H1 (cell line): ENCODE results near the gene RHO.

Source experiments
- ATF2 ChIP-seq: IDR thresholded peaks from 2 replicates; pipeline ENCODE4 v1.6.1; 2012; ENCODE audit warnings: low read length, inconsistent platforms
- EP300 ChIP-seq, 2 experiments: IDR thresholded peaks; 1 replicate in 1 of 2; 2 replicates in 1 of 2; pipeline ENCODE4 v1.6.1; 2011 to 2012; ENCODE audit warnings: low read depth in 2 of 2, low read length in 2 of 2, mild to moderate bottlenecking in 2 of 2, borderline replicate concordance in 1 of 2, inconsistent platforms in 1 of 2, moderate library complexity in 1 of 2
- JUN ChIP-seq: IDR thresholded peaks from 2 replicates; pipeline ENCODE4 v1.6.1; 2011; ENCODE audit warnings: low read depth, mild to moderate bottlenecking, improper control_type of control experiment, low read length
- POLR2A ChIP-seq, 2 experiments: IDR thresholded peaks; 1 replicate in 1 of 2; 2 replicates in 1 of 2; pipeline ENCODE4 v1.6.1; 2011; ENCODE audit warnings: low read depth in 2 of 2, low read length in 2 of 2, mild to moderate bottlenecking in 2 of 2; ENCODE audit errors: control extremely low read depth in 1 of 2
- POLR2AphosphoS5 ChIP-seq: IDR thresholded peaks from 2 replicates; pipeline ENCODE4 v1.6.1; 2011; ENCODE audit warnings: low read depth, low read length
- ZNF274 ChIP-seq: IDR thresholded peaks from 2 replicates; pipeline ENCODE4 v1.7.0; 2012; ENCODE audit warnings: low read length, borderline replicate concordance; ENCODE audit errors: extremely low read depth
- TF ChIP-seq, protein P1 (sequence below), 3 experiments: IDR thresholded peaks; 1 replicate in 2 of 3; 2 replicates in 1 of 3; pipeline versions ENCODE4 v1.5.1 to v1.6.1; 2011; ENCODE audit warnings: low read length in 3 of 3, mild to moderate bottlenecking in 3 of 3, inconsistent platforms in 2 of 3, low read depth in 1 of 3, moderate library complexity in 1 of 3; ENCODE audit not compliant: insufficient read depth in 1 of 3; ENCODE audit errors: control extremely low read depth in 1 of 3
- TF ChIP-seq, protein P2 (sequence below): IDR thresholded peaks from 2 replicates; pipeline ENCODE4 v1.6.1; 2011; ENCODE audit warnings: low read length, improper control_type of control experiment

GRCh38 chr3:129518038-129518561 is 10.3 kb upstream of the RHO start:
- TF ChIP-seq ZNF274 (no peak), POLR2A (IDR thresholded peaks at IDR 0.05; ENCODE audit: control extremely low read depth in 1 of 2, low read depth in 2 of 2, low read length in 2 of 2) (no peak), ATF2 (no peak), EP300 (IDR thresholded peaks at IDR 0.05; ENCODE audit: borderline replicate concordance in 1 of 2, low read depth in 2 of 2, low read length in 2 of 2) (no peak), JUN (no peak), POLR2AphosphoS5 (no peak)
- TF ChIP-seq, protein P1, sequence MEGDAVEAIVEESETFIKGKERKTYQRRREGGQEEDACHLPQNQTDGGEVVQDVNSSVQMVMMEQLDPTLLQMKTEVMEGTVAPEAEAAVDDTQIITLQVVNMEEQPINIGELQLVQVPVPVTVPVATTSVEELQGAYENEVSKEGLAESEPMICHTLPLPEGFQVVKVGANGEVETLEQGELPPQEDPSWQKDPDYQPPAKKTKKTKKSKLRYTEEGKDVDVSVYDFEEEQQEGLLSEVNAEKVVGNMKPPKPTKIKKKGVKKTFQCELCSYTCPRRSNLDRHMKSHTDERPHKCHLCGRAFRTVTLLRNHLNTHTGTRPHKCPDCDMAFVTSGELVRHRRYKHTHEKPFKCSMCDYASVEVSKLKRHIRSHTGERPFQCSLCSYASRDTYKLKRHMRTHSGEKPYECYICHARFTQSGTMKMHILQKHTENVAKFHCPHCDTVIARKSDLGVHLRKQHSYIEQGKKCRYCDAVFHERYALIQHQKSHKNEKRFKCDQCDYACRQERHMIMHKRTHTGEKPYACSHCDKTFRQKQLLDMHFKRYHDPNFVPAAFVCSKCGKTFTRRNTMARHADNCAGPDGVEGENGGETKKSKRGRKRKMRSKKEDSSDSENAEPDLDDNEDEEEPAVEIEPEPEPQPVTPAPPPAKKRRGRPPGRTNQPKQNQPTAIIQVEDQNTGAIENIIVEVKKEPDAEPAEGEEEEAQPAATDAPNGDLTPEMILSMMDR (IDR thresholded peaks at IDR 0.05; ENCODE audit: control extremely low read depth in 1 of 3, insufficient read depth in 1 of 3, low read depth in 1 of 3, low read length in 3 of 3) = no peak
- TF ChIP-seq, protein P2, sequence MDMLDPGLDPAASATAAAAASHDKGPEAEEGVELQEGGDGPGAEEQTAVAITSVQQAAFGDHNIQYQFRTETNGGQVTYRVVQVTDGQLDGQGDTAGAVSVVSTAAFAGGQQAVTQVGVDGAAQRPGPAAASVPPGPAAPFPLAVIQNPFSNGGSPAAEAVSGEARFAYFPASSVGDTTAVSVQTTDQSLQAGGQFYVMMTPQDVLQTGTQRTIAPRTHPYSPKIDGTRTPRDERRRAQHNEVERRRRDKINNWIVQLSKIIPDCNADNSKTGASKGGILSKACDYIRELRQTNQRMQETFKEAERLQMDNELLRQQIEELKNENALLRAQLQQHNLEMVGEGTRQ = no peak
